Thyroid gland (tissue), 4 donors: ENCODE measurements around the gene TYK2. TPM values are rescaled to one million over a fixed set of nuclear protein-coding genes. Genes with fewer than 3 reads are reported as not detected.
A peak's percentile ranks its signal among the peaks of the same experiment; 100 is the strongest.

Source experiments
- DNase-seq, 2 donors: peaks; one replicate each; pipeline ENCODE4 v3.0.0-alpha.2; 2019
- H3K27ac ChIP-seq, 3 donors: fragments of 200-600 bp; sonication (generic); 1 replicate in 2 of 3; 2 replicates in 1 of 3; pipeline ENCODE4 v1.5.1; 2016 to 2019; ENCODE audit warnings: mild to moderate bottlenecking in 1 of 3, moderate library complexity in 1 of 3
- H3K27me3 ChIP-seq: fragments of 200-600 bp; sonication (generic); one replicate; pipeline ENCODE4 v1.5.1; 2019
- H3K36me3 ChIP-seq, 2 donors: fragments of 200-600 bp; sonication (generic); one replicate each; pipeline ENCODE4 v1.5.1; 2016 to 2019
- H3K4me1 ChIP-seq, 2 donors: fragments of 200-600 bp; sonication (generic); one replicate each; pipeline ENCODE4 v1.5.1; 2017 to 2019
- H3K4me3 ChIP-seq, 3 donors: fragments of 200-600 bp; sonication (generic); replicated peaks in 1 of 3; 1 replicate in 2 of 3; 2 replicates in 1 of 3; pipeline ENCODE4 v1.5.1; 2016; ENCODE audit warnings: mild to moderate bottlenecking in 1 of 3
- H3K9me3 ChIP-seq: fragments of 200-600 bp; sonication (generic); one replicate; pipeline ENCODE4 v1.5.1; 2017
- POLR2A ChIP-seq, 2 donors: fragments of 450-650 bp; IDR thresholded peaks; one replicate each; pipeline ENCODE4 v1.6.1; 2017; ENCODE audit warnings: antibody characterized with exemption in 2 of 2, mild to moderate bottlenecking in 2 of 2, moderate library complexity in 1 of 2
- WGBS, 2 donors: methylation state at CpG; one replicate each; pipeline ENCODE4 v1.1.5; 2017; 5-methylcytosine and 5-hydroxymethylcytosine counted together
- intact Hi-C: fragments of 100-400 bp; cut with DNase I; formaldehyde crosslinking; loops from one replicate; pipeline ENCODE4 v1.15.1; 2023
- total RNA-seq, 4 donors: library from RNA; depleted of rRNA; stranded (reverse); fragments of >200 nt; gene quantifications; one replicate each; pipeline ENCODE4 v1.2.3, GENCODE V29; 2016
- TF ChIP-seq, protein P1 (sequence below), 6 experiments: fragments of 200-600 bp in 3 of 6; fragments of 450-650 bp in 3 of 6; sonication (generic) in 3 of 6; IDR thresholded peaks; one replicate each; pipeline ENCODE4 v1.5.1; 2016 to 2019; ENCODE audit warnings: antibody characterized with exemption in 6 of 6, mild to moderate bottlenecking in 2 of 6, inconsistent platforms in 1 of 6, moderate library complexity in 1 of 6

The TYK2 gene
- total RNA-seq, 4 donors from 2014 or later, result 59.1 to 127 (median 70.3) TPM

DNA sequence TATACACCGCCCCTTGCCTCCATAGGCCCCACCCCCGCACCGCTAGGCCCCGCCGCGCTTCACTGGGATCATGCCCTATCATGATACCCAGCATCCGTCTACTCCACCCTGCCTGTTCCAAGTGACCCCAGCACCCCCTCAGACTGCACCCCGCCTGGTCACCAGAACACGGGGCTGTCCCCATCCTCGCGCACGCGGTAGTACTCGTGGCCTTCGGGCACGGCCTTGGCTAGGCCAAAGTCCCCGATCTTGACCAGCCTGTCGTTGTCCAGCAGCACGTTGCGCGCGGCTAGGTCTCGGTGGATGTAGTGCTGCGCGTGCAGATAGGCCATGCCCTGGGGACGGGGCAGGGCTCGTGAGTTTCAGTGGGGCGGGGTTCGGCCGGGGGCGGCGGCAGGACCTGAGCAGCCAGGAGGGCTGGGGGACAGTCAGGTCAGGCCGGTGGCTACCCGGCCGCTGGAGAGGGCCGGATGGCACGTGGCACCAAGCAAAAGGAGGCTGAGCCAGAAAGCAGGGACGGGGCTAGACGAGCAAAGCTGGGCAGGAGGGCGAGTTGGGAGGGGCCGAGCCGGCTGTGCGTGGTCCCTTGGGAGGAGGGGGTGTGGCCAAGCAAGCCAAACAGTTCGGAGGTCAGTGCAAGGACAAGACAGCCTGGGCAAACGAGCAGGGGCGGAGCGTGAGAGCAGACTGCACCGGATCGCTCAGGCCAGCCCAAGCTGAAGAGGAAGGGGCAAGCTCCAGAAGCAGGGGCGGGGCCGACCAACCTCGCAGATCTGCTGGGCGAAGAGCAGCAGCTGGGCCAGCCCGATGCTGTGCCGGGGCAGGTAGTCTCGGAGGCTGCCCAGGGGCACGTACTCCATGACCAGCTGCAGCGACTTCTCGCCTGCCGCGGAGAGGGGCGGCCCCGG lies 27.4 kb downstream of the TYK2 start:
- Histone ChIP-seq H3K4me3 (no peak overlapping the region), H3K36me3 (peaks cover 4 to 12% of the 10 kb centered on the region in 2 donors), H3K4me1 (peaks cover 10 to 12% of the 10 kb centered on the region in 2 donors), H3K27ac (peak overlapping the region; percentile 24 to 82 (median 73)), H3K27me3 (no peaks in the 10 kb centered on the region), H3K9me3 (no peaks in the 10 kb centered on the region)
- WGBS, 2 donors, result 53 to 63% methylated on average over 41 to 42 of the region's 63 CpGs
- TF ChIP-seq, protein P1, sequence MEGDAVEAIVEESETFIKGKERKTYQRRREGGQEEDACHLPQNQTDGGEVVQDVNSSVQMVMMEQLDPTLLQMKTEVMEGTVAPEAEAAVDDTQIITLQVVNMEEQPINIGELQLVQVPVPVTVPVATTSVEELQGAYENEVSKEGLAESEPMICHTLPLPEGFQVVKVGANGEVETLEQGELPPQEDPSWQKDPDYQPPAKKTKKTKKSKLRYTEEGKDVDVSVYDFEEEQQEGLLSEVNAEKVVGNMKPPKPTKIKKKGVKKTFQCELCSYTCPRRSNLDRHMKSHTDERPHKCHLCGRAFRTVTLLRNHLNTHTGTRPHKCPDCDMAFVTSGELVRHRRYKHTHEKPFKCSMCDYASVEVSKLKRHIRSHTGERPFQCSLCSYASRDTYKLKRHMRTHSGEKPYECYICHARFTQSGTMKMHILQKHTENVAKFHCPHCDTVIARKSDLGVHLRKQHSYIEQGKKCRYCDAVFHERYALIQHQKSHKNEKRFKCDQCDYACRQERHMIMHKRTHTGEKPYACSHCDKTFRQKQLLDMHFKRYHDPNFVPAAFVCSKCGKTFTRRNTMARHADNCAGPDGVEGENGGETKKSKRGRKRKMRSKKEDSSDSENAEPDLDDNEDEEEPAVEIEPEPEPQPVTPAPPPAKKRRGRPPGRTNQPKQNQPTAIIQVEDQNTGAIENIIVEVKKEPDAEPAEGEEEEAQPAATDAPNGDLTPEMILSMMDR (IDR thresholded peaks at IDR 0.05), result no peak
- TF ChIP-seq POLR2A (IDR thresholded peaks at IDR 0.05), result peak in 1 of 2 donors; percentile 59
- intact Hi-C loops, result no loop called here
- DNase-seq, result peak; percentile 93 to 94

GRCh38 chr19:10346509-10346908 lies 33.9 kb downstream of the TYK2 start:
- no peaks in the 10 kb centered on the region for H3K9me3 ChIP-seq
- no peaks in the 10 kb centered on the region for H3K27me3 ChIP-seq
- H3K4me3 ChIP-seq, result no peak overlapping the region
- DNase-seq, result no peak
- no peaks in the 10 kb centered on the region for H3K36me3 ChIP-seq
- 75 to 77% methylated on average over 10 of the region's 10 CpGs for WGBS, 2 donors
- TF ChIP-seq, protein P1 (IDR thresholded peaks at IDR 0.05), result no peak
- no peak for TF ChIP-seq POLR2A (IDR thresholded peaks at IDR 0.05)
- H3K4me1 ChIP-seq, result peaks cover 5% of the 10 kb centered on the region in 2 donors
- no peak overlapping the region for H3K27ac ChIP-seq
- intact Hi-C loops, result no loop called here

DNA sequence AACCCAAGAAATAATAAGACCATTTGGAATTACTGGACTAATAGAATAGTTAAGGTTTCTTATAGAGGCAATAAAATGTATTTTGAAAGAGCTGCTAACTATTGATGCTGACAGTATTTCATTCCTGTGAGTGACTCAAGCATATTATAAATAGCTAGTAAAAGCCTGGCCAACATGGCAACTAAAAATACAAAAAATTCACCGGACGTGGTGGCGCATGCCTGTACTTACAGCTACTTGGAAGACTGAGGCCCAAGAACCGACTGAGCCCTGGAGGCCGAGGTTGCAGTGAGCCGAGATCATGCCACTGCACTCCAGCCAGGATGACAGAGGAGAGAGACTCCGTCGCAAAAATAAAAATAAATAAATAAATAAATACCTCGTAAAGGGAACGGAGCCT lies 35.6 kb downstream of the TYK2 start:
- intact Hi-C loops, result no loop called here
- no peak for TF ChIP-seq POLR2A (IDR thresholded peaks at IDR 0.05)
- TF ChIP-seq, protein P1 (IDR thresholded peaks at IDR 0.05), result no peak
- no peak overlapping the region for H3K27ac ChIP-seq
- no peaks in the 10 kb centered on the region for H3K36me3 ChIP-seq
- WGBS, 2 donors, result 92 to 93% methylated on average over 10 of the region's 10 CpGs
- no peak for DNase-seq
- H3K27me3 ChIP-seq, result no peaks in the 10 kb centered on the region
- no peaks in the 10 kb centered on the region for H3K4me1 ChIP-seq
- no peaks in the 10 kb centered on the region for H3K9me3 ChIP-seq
- no peak overlapping the region for H3K4me3 ChIP-seq

DNA sequence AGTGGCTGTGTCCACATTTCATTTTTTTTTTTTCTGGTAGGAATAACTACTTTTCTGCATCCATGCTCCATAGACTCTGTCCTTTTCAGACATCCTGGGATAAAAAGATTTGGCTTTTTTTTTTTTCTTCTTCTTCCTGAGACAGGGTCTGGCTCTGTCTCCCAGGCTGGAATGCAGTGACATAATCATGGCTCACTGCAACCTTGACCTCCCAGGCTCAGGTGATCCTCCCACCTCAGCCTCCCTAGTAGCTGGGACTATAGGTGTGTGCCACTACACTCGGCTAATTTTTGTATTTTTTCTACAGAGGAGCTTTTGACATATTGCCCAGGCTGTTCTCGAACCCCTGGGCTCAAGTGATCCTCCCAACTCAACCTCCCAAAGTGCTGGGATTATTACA lies 36.9 kb downstream of the TYK2 start:
- WGBS, 2 donors, result 75 to 81% methylated on average over 2 of the region's 2 CpGs

More for the DNA sequence above, 36.9 kb downstream of the TYK2 start:
- intact Hi-C loops, result no loop called here
- TF ChIP-seq POLR2A (IDR thresholded peaks at IDR 0.05), result no peak
- TF ChIP-seq, protein P1 (IDR thresholded peaks at IDR 0.05), result no peak
- Histone ChIP-seq H3K27ac (no peak overlapping the region), H3K27me3 (no peaks in the 10 kb centered on the region), H3K4me3 (no peak overlapping the region), H3K4me1 (no peaks in the 10 kb centered on the region), H3K9me3 (no peaks in the 10 kb centered on the region), H3K36me3 (no peaks in the 10 kb centered on the region)
- no peak for DNase-seq
